HepG2 (cell line): ENCODE measurements around the gene TBC1D14. TPM values are rescaled to one million over a fixed set of nuclear protein-coding genes. Genes with fewer than 3 reads are reported as not detected.

Source experiments
- ASH2L ChIP-seq: fragments of 300-600, 200-600 bp; sonication (generic); IDR thresholded peaks from 2 replicates; pipeline ENCODE4 v1.7.0; 2017; ENCODE audit warnings: low read depth, mild to moderate bottlenecking, moderate library complexity, mixed read lengths, low read length; ENCODE audit not compliant: insufficient read length
- E2F2 ChIP-seq: sonication (generic); formaldehyde crosslinking; IDR thresholded peaks from 2 replicates; pipeline ENCODE4 v1.4.0; 2020; ENCODE audit warnings: missing genetic modification reagents, borderline replicate concordance
- ELK4 ChIP-seq: sonication (generic); formaldehyde crosslinking; IDR thresholded peaks from 2 replicates; pipeline ENCODE4 v1.9.0; 2021; ENCODE audit warnings: missing genetic modification reagents, borderline replicate concordance
- ETV6 ChIP-seq: sonication (generic); formaldehyde crosslinking; conservative IDR thresholded peaks from 2 replicates; pipeline ENCODE4 v1.4.0; 2020; ENCODE audit warnings: missing genetic modification reagents
- FOXC1 ChIP-seq: sonication (generic); formaldehyde crosslinking; IDR thresholded peaks from 2 replicates; pipeline ENCODE4 v1.8.0; 2022; ENCODE audit warnings: mild to moderate bottlenecking, missing genetic modification reagents, borderline replicate concordance
- FOXP1 ChIP-seq, 2 experiments: fragments of 450-650 bp in 1 of 2; IDR thresholded peaks; 2 replicates each; pipeline ENCODE4 v1.6.1; 2017 to 2018; ENCODE audit warnings: antibody characterized with exemption in 1 of 2
- GTF3A ChIP-seq: sonication (generic); formaldehyde crosslinking; conservative IDR thresholded peaks from 2 replicates; pipeline ENCODE4 v1.4.0; 2020; ENCODE audit warnings: mild to moderate bottlenecking, missing genetic modification reagents
- MEIS1 ChIP-seq: sonication (generic); formaldehyde crosslinking; IDR thresholded peaks from 2 replicates; pipeline ENCODE4 v1.9.0; 2021; ENCODE audit warnings: mild to moderate bottlenecking, missing genetic modification reagents, moderate library complexity, borderline replicate concordance
- REPIN1 ChIP-seq: sonication (generic); formaldehyde crosslinking; IDR thresholded peaks from 2 replicates; pipeline ENCODE4 v1.8.0; 2022; ENCODE audit warnings: missing genetic modification reagents, low read depth, mild to moderate bottlenecking, borderline replicate concordance
- ZNF263 ChIP-seq: sonication (generic); formaldehyde crosslinking; IDR thresholded peaks from 2 replicates; pipeline ENCODE4 v1.4.0; 2020; ENCODE audit warnings: missing genetic modification reagents
- ZNF317 ChIP-seq: sonication (generic); formaldehyde crosslinking; IDR thresholded peaks from 2 replicates; pipeline ENCODE4 v1.5.0; 2020; ENCODE audit warnings: mild to moderate bottlenecking, missing genetic modification reagents
- ZNF326 ChIP-seq: sonication (generic); formaldehyde crosslinking; IDR thresholded peaks from 2 replicates; pipeline ENCODE4 v1.4.0; 2020; ENCODE audit warnings: missing genetic modification reagents, borderline replicate concordance
- ZNF350 ChIP-seq: sonication (generic); formaldehyde crosslinking; IDR thresholded peaks from 2 replicates; pipeline ENCODE4 v1.4.0; 2020; ENCODE audit warnings: mild to moderate bottlenecking, low read depth, missing genetic modification reagents, borderline replicate concordance
- ZNF407 ChIP-seq: sonication (generic); formaldehyde crosslinking; IDR thresholded peaks from one replicate; pipeline ENCODE4 v1.5.1; 2020; ENCODE audit warnings: mild to moderate bottlenecking, missing genetic modification reagents; ENCODE audit errors: not compliant biosample characterization
- ZNF441 ChIP-seq: sonication (generic); formaldehyde crosslinking; IDR thresholded peaks from 2 replicates; pipeline ENCODE4 v1.7.0; 2021; ENCODE audit warnings: missing genetic modification reagents, borderline replicate concordance
- ZNF788 ChIP-seq: sonication (generic); formaldehyde crosslinking; IDR thresholded peaks from 2 replicates; pipeline ENCODE4 v1.5.0; 2020; ENCODE audit warnings: mild to moderate bottlenecking, missing genetic modification reagents, borderline replicate concordance
- ZNF879 ChIP-seq: sonication (generic); formaldehyde crosslinking; IDR thresholded peaks from 2 replicates; pipeline ENCODE4 v1.8.1; 2023; ENCODE audit warnings: missing genetic modification reagents
- polyA plus RNA-seq, 8 experiments: library from polyadenylated mRNA; depleted of rRNA in 3 of 8; stranded (reverse) in 7 of 8; unstranded in 1 of 8; fragments of >200 nt; fragmentation: Illumina TruSeq in 4 of 8; extraction: Trizol in 4 of 8; gene quantifications; 2 replicates each; pipeline versions ENCODE4 v1.2.1 to v1.2.3, GENCODE V29; 2011 to 2016; ENCODE audit warnings: low read depth in 4 of 8, missing spikeins in 1 of 8, mixed read lengths in 1 of 8; ENCODE audit not compliant: insufficient read depth in 1 of 8
- total RNA-seq, 5 experiments: library from RNA; depleted of rRNA; stranded (reverse); fragments of >200 nt; fragmentation: Illumina TruSeq; extraction: Trizol; gene quantifications; 2 replicates each; pipeline ENCODE4 v1.2.3, GENCODE V29; 2016; ENCODE audit warnings: low read depth in 1 of 5

Gene TBC1D14
- total and polyA plus RNA-seq, 2 of the 13 experiments (the other 11 are each of a cell fraction or from before 2014, with no cell fraction given) = 29.5 to 46.5 TPM

- TF ChIP-seq ZNF407 (CRISPR knock-in tag) = no peak
- 0 out of 2 replicates have a peak, but pooled peaks have one; percentile 20 for TF ChIP-seq ELK4 (CRISPR knock-in tag)
- TF ChIP-seq ZNF441 = no peak
- TF ChIP-seq GTF3A (CRISPR knock-in tag) = no peak
- TF ChIP-seq FOXP1 (IDR thresholded peaks at IDR 0.05) = no peak
- TF ChIP-seq FOXP1 (CRISPR knock-in tag; IDR thresholded peaks at IDR 0.05) = no peak
- TF ChIP-seq FOXC1 (CRISPR knock-in tag) = peak; percentile 57; the same call in 1 of the 2 replicates
- TF ChIP-seq ZNF879 (CRISPR knock-in tag) = no peak
- TF ChIP-seq ZNF326 (CRISPR knock-in tag) = no peak
- 0 out of 2 replicates have a peak, but pooled peaks have one; percentile 5 for TF ChIP-seq ZNF317
- no peak; the same call in 1 of the 2 replicates for TF ChIP-seq MEIS1 (CRISPR knock-in tag)
- no peak for TF ChIP-seq ETV6 (CRISPR knock-in tag)
- TF ChIP-seq E2F2 (CRISPR knock-in tag) = peak; percentile 87; the same call in 1 of the 2 replicates
- TF ChIP-seq REPIN1 = 0 out of 2 replicates have a peak, but pooled peaks have one; percentile 3
- TF ChIP-seq ASH2L = peak; percentile 55
- no peak for TF ChIP-seq ZNF788
- TF ChIP-seq ZNF350 = no peak
- no peak for TF ChIP-seq ZNF263 (CRISPR knock-in tag)
Observed at GRCh38 chr4:7043284-7044136, 133.9 kb downstream of the TBC1D14 start, which contains the start of gene TADA2B (continued).
